GM19239 (cell line): ENCODE results near the gene DMBT1.
"Not testable (repeated sequence)": the region's sequence is repeated elsewhere in the genome, so short reads cannot be mapped to it uniquely, and the experiment has no call there.

Experiments
- DNase-seq: peaks from one replicate; pipeline ENCODE4 v3.0.0; 2011; ENCODE audit warnings: low spot score; ENCODE audit not compliant: insufficient read length
- FAIRE-seq: peaks from 2 replicates; lab custom pipeline; 2011; peaks lifted over from hg19 to GRCh38; lab: Jason Lieb, UNC

Gene DMBT1

DNA sequence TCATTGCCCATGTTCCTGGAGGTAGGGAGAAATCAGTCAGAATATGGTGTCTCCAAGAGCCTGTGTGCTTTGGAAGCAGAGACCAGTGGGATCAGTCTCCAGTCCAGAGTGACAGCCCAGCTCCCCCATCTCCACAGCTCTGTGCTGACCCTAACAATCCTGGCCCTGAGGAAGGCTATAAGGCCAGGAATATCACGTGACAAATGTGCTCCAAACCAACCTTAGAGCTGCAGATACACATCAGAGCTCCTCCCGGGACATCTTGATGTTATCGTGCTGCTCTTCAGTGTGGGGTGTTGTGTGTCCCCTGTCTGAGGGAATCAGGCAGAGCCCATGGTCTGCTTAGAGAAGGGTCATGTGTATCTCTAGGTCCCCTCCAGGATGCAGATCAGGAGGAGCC, 15.2 kb downstream of the DMBT1 start:
- FAIRE-seq (no peak), DNase-seq (no peak)

DNA sequence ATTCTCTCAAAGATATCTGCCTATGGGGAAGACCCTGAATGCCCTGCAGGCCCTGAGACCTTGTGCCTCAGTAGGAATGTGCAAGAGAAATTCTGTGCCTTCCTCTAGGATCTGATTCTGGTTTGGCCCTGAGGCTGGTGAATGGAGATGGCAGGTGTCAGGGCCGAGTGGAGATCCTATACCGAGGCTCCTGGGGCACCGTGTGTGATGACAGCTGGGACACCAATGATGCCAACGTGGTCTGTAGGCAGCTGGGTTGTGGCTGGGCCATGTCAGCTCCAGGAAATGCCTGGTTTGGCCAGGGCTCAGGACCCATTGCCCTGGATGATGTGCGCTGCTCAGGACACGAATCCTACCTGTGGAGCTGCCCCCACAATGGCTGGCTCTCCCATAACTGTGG, 15.7 kb downstream of the DMBT1 start:
- FAIRE-seq (no peak), DNase-seq (no peak)

GRCh38 chr10:122577311-122577885, 16.8 kb downstream of the DMBT1 start:
- FAIRE-seq: no peak

DNA sequence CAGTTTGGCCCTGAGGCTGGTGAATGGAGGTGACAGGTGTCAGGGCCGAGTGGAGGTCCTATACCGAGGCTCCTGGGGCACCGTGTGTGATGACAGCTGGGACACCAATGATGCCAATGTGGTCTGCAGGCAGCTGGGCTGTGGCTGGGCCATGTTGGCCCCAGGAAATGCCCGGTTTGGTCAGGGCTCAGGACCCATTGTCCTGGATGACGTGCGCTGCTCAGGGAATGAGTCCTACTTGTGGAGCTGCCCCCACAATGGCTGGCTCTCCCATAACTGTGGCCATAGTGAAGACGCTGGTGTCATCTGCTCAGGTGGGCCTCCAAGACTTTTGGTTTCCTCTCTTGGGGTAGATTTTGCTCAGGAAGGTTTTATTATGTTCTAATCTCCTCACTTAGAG, 25.5 kb downstream of the DMBT1 start:
- not testable (repeated sequence) for DNase-seq, FAIRE-seq

More at GRCh38 chr10:122577311-122577885, 16.8 kb downstream of the DMBT1 start:
- DNase-seq: no peak

DNA sequence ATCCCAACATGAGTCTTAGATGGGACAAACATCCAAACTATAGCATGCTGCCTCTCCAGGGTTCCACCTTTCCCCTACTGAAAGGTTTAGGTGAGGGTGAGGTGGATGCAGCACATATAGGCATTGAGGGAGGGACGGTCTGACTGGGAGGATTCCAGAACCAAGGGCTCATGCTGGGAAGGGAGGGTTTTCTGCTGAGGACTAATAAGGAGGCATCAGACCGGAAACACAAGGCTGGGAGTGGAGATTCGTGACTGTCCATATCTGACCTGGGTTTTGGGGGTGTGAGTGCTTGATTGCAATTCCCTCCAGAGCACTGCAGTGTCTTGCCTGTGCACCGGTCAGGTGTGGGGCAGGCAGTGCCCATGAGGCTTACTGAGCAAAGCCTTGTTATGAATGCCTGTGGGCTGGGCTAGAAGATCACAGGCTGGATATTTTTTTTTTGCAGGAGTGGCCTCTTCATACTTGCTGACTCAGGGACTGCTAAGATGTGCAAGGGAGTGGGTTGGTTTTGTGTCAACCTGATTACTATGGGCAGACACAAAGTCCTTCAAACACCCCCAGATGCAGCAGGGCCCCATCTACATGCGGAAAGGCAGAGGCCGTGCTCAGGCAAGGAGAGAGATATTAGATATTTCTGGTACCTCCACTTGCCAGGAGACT, 26.7 kb downstream of the DMBT1 start:
- no peak for DNase-seq
- no peak for FAIRE-seq

GRCh38 chr10:122588381-122588780, 27.8 kb downstream of the DMBT1 start:
- no peak for DNase-seq
- no peak for FAIRE-seq

- DNase-seq (no peak), FAIRE-seq (no peak)
Observed at GRCh38 chr10:122590153-122590552, 29.6 kb downstream of the DMBT1 start.

DNA sequence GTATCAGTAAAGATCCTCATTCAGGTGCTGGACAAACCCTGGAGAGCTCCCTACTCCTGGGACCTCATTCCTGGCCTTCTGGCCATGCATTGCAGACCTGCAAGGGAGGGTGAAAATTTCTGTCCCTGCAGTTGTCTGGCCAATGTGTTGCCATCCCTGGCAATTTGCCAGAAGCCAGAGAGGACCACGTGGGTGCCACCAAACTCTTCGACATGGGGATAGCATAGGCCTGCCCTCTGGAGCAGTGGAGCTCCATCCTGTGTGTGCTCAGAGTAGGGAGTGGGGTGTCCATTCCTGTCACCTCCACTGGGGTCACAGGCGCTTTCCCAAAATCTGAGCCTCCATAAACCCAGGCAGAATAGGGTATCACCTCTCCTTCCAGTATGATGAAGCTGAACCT, 31.2 kb downstream of the DMBT1 start:
- FAIRE-seq (no peak), DNase-seq (no peak)

GRCh38 chr10:122592161-122592560, 31.6 kb downstream of the DMBT1 start:
- DNase-seq: no peak
- FAIRE-seq: no peak

DNA sequence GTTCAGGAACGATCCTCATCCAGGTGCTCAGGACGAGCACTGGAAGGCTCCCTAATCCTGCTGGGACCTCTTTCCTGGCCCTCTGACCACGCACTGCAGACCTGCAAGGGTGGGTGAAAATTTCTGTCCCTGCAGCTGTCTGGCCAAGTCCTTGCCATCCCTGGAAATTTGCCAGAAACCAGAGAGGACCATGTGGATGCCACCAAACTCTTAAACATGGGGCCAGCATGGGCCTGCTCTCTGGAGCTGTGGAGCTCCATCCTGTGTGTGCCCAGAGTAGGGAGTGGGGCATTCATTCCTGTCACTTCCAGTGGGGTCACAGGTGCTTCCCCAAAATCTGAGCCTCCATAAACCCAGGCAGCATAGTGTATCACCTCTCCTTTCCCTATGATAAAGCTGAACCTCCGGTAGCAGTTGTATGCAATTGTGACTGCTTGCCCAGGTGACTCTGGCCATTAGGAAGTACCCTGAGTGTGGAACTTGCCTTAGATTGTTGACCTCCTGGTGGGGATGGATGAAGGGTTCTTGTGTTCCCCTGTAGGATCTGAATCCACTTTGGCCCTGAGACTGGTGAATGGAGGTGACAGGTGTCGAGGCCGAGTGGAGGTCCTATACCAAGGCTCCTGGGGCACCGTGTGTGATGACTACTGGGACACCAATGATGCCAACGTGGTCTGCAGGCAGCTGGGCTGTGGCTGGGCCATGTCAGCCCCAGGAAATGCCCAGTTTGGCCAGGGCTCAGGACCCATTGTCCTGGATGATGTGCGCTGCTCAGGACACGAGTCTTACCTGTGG, 57.1 kb downstream of the DMBT1 start:
- no peak for DNase-seq
- FAIRE-seq: no peak

DNA sequence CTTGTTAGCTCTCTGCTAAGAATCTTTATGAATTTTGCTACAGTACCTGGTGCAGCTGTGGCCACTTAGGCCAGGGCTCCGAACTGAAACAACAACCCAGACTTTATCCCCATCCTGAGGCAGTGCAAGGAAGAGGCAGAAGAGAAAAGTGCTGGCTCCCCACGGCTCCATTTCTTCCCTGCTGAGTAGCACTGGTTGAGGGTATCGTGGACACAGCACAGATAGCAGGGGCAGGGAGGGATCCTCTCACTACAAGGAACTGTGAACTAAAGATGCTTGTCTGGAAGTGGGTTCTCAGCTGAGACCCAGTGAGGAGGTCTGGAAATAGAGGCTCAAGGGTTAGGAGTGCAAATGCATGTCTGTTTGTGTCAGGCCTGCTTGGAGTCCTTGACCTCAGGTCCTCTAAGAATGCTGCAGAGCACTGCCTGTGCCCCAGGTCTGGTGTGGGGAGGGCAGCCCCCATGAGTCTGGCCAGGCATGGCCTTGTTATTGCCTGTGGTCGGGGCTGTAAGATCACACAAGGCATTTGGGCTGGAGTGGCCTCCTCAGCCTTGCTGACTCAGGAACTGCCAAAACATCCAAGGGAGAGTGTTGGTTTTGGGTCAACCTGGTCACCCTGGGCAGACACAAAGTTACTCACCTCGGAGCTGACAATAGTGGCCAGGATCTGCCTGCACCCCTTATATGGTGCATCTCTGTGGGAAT, 58.1 kb downstream of the DMBT1 start:
- no peak for DNase-seq

GRCh38 chr10:122620961-122621360, 60.4 kb downstream of the DMBT1 start:
- not testable (repeated sequence) for FAIRE-seq

More for the DNA sequence above, 58.1 kb downstream of the DMBT1 start:
- FAIRE-seq: no peak

GRCh38 chr10:122624546-122624945, 64.0 kb downstream of the DMBT1 start:
- FAIRE-seq (no peak), DNase-seq (no peak)

More at GRCh38 chr10:122620961-122621360, 60.4 kb downstream of the DMBT1 start:
- not testable (repeated sequence) for DNase-seq

GRCh38 chr10:122630526-122630925, 70.0 kb downstream of the DMBT1 start:
- FAIRE-seq: no peak

GRCh38 chr10:122632031-122632430, 71.5 kb downstream of the DMBT1 start:
- no peak for DNase-seq
- FAIRE-seq: no peak

More at GRCh38 chr10:122630526-122630925, 70.0 kb downstream of the DMBT1 start:
- DNase-seq: no peak

DNA sequence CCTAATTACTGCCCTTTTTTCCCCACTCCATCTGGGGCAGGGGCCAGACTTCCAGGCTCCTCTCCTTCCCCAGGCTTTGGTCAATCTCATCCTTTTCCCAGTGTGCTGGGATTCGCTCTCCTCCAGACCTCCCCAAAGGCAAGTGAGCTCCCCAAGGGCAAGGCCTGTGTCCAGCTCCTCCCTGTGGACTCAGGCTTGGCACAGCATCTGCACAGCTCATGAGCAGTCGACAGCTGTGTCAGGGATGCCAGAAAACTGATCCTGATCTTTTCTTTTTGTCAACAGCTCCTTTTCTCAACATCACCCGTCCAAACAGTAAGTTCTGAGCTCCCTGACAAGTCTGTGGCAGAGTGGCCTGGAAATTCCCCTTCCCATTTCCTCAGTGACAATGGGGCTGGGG, 72.0 kb downstream of the DMBT1 start:
- DNase-seq: no peak
- no peak for FAIRE-seq

- FAIRE-seq: no peak
Observed at GRCh38 chr10:122636953-122637352, 76.4 kb downstream of the DMBT1 start.

DNA sequence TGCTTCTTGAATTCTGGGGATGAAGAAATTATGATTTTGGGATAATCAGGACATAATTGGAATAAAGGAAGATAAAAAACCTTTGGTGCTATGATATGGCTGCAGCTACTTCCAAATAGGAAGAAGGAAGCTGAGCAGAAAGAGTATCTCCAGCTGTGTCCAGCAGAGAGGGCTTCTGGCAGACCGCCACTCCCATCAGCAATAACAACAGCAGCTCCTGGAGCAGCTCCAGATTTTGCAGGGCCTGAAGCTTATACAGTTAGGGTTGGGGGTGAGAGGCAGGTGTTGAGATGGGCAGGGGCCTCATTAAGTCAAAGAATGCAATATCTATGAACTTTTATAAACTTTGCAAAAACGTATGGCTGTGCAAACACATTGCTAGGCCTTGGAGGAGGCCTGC, 76.8 kb downstream of the DMBT1 start:
- FAIRE-seq (no peak), DNase-seq (no peak)

More at GRCh38 chr10:122636953-122637352, 76.4 kb downstream of the DMBT1 start:
- DNase-seq: no peak

DNA sequence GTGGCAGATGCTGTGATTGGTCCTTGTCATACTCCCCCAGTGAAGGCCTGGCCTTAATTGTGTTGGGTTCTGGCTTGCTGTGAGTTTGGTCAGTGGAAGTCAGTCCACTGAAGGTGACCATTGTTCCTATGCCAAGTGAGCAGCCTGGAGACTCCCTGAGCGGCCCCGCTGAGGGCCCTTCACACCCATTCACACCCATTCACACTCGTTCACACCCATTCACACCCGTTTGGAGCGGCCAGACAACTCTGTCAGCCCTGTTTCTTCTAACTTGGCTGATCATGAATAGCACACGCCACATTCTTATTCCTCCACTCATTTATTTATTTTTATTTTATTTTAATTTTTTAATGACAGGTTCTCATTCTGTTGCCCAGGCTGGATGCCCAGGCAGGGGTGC, 77.6 kb downstream of the DMBT1 start:
- FAIRE-seq: no peak
- no peak for DNase-seq

- no peak for DNase-seq
- FAIRE-seq: no peak
Observed at GRCh38 chr10:122639801-122640200, 79.2 kb downstream of the DMBT1 start.

GRCh38 chr10:122640921-122641320, 80.4 kb downstream of the DMBT1 start:
- DNase-seq (no peak), FAIRE-seq (no peak)
